GM18873 (cell line): ENCODE measurements around the gene SUGP1.

ENCODE experiments used
- ATAC-seq: cut with Tn5 transposase; IDR thresholded peaks from one replicate; pipeline ENCODE4 v1.9.1; 2021; ENCODE audit warnings: mild to moderate bottlenecking, moderate library complexity, moderate number of reproducible peaks; ENCODE audit not compliant: unreplicated experiment, low FRiP score

Gene SUGP1

DNA sequence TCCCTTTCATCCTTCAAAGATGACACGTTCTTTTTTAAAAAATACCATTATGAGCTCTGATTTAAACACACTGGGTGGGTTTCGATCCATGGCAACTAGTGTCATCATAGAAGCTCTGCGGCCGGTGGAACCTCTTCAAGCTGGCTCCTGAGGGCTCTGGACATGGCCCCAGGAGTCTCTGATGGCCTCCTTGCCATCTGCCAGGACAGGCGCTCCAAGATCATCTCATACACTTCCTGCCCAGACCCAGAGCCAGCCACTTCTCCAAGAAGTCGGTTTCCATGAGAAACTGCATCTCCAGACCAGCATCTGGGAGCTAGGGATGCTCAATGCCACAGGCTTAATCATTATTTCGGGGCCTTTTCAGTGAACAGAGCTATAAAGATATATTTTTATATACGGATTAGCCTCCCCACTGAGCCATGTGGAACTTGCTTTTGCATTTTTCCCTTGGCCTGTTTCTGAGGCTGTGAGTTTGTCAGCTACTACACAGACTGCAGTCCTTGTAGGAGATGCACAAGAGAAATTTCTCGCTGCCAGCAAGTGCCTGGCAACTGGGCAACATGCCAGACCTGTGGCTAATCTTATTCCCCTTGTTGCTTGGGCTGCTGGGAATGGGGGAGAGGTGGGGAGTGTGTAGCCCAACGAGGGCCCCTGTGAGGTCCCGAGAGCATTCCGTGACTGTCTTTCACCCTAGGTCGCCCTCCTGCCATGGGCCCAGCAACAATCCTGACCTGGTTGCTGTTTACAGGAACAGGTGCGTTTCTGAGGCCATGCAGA lies 15.9 kb downstream of the SUGP1 start:
- ATAC-seq = no peak

DNA sequence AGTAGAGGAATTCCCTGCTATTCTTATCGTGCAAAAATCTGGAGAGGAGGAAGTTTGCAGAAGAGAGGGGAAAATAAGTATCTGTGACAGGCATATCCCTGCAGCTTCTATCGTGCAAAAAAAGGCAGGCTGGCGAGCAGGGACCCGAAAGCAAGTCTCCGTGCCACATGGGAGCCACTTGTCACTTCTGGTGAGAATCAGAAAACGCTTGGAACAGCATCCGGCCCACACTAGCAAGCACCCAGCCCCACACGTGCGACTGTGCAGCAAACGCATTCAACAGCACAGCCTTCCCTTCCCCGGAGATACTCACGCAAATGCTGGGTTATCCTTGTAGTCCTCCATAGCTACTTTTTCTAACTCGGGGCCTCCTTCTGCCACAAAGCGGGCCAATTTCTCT lies 16.9 kb downstream of the SUGP1 start:
- no peak for ATAC-seq

DNA sequence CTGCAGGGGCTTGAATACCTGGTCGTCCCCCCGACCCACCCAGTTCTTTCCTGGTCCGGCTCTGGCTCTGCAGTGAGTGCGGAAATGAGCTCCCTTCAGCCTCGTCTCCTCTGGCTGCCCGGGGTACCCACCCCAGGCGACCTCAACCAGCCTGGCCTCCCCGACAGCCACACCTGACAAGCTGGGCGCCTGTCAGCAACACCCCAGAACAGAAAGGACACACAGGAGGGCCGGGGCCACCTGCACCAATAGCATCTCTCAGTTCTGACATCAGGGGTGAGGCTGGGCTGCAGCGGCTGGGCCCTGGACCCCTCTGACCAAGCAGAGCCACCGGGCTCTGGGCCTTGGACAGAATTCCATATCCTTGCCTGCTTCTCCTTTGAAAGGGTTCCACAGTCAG lies 19.7 kb downstream of the SUGP1 start:
- no peak for ATAC-seq

DNA sequence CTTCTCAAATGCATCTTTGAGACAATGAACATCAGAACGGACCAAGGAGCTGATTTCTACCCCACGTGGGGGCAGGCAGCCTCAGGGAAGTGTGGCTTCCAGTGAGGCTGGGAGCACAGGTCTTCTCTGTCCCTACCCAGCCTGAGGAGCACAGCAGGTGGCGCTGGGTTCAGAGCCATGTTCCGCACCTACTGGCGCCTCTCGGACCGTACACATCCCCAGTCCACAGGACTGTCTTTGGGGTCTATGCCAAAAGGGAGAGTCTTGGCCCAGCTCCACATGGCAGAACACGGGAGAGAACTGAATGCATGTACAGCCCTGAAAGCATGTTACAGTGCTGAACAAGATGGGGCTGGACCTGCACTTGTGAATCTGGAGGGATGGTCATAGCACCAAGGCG lies 22.6 kb downstream of the SUGP1 start:
- no peak for ATAC-seq

DNA sequence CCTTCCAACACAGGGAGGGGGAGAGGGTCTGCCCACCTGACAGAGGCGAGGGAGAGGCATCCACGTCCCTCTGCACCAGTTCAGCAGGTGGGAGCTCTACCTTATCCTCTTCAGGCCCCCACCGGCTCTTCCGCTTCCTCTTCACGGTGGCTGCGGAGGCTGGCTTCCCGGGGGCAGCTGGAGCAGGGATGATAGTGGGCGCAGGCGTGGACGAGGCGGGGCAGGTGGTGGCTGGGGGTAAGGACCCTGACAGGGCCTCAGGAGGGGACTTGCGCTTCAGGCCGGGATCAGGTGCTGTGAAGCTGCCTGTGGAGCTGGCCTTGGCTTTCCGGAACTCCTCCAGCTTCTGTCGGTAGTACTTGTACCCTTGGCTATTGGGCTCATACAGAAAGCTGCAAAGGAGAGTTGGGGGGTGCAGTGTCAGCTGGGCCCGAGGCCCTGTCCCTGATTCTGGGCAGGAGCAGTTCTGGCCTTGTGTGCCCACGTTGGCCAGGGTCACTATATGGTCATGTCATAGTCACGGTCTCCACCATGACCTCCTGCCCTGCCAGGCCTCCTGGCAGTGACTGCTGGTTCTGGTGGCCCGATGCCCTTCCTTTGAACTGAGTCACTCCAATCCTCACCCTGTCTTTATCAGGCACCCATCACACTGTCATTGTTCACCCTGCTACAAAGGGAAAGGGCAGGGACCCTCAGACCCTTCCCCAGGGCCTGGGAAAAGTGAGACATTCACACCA lies 23.2 kb downstream of the SUGP1 start:
- no peak for ATAC-seq

DNA sequence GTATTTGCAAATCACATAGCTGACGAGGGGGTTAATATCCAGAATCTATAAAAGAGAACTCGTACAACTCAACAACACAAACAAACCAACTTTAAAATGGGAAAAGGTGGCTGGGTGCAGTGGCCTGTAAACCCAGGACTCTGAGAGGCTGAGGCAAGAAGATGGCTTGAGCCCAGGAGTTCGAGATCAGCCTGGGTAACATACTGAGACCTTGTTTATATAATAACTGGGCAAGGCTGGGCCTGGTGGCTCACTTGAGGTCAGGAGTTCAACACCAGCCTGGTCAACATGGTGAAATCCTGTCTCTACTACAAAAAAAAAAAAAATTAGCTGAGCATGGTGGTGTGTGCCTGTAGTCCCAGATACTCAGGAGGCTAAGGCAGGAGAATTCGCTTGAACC lies 25.4 kb downstream of the SUGP1 start:
- ATAC-seq = no peak

DNA sequence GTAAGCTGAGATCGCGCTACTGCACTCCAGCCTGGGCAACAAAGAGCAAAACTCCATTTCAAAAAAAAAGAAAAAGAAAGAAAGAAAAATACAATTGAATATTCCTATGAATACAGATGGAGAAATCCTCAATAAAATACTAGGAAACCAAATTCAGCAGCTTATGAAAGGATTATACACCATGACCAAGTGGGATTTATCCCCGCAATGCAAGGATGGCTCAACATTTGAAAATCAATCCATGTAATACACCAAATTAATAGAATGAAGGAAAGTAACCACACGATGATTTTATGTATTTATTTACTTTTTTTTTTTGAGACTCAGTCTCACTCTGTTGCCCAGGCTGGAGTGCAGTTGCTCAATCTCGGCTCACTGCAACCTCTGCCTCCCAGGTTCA lies 27.7 kb downstream of the SUGP1 start:
- no peak for ATAC-seq

DNA sequence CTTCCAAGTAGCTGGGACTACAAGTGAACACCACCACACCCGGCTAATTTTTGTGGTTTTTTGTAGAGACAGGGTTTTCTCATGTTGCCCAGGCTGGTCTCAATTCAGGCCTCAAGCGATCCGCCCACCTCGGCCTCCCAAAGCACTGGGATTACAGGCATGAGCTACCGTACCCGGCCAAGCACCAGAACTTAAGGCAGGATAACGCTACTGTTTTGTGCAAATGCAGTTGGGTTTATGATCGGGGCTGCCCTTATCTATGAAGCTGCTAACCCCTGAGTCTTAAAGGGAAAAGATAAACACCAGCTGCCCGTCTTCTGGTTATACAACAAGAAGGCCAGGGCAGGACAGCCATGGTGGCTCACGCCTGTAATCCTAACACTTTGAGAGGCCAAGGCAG lies 34.6 kb downstream of the SUGP1 start:
- ATAC-seq = no peak

DNA sequence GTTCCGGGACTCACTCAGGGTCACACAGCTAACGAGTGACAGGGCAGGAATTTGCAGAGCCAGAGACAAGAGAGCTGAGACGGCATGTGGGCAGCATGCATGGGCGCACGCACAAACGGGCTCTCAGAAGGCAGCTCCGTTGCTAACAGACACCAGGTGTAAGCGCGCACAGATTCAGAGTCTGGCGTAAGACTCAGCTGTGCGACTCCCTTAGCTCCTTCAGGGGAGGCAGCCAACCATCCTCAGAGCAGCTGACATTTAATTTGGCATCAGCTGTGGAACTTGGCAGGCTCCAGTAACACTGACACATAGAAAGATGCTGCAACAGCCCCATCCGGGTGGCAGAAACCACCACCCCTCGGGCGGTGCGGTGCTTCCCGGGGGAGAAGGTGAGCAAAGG lies 39.7 kb downstream of the SUGP1 start:
- no peak for ATAC-seq

DNA sequence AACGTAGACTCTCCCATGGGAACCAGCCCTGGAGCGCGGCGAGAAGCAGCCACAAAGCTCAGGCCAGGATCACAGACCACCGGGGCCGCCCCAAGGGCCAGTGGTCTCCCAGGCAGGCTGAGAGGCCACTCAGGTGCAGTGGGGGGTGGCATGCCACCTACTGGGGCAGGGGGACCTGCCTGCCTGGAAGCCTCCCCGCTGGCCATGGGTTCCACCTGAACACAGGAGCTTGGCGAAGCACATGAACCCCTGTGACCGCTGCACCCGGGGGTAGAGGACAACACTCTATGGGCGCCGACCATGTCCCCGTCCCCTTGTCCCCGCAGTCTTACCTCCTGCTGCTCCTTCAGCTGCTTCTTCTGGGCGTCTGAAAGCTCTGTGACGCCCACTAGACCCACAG lies 40.5 kb downstream of the SUGP1 start:
- ATAC-seq = no peak

DNA sequence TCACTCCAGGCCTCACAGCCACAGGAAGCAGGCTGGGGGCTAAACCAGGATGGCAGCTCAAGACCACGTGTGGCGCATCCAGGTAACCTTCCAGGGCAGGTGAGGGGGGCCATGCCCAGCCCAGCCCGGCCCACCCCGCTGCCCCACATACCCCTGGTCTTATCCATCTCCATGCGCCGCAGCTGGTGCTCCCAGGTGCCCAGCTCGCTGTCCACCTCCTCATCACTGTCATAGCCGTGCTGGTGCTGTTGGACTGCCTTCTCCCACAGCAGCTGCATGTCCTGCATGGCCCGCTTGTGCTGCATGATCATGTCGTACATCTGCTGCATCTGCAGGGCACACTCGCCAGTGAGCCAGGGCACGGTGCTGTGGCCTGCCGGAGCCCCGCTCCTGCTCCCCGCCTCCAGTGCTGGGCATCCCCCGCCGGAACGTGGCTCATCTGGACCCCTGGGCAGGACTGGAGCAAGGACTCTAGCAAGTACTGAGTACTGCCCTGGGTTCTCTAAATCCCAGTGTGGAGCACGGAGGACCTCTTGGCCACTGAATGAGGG lies 41.2 kb downstream of the SUGP1 start:
- no peak for ATAC-seq

DNA sequence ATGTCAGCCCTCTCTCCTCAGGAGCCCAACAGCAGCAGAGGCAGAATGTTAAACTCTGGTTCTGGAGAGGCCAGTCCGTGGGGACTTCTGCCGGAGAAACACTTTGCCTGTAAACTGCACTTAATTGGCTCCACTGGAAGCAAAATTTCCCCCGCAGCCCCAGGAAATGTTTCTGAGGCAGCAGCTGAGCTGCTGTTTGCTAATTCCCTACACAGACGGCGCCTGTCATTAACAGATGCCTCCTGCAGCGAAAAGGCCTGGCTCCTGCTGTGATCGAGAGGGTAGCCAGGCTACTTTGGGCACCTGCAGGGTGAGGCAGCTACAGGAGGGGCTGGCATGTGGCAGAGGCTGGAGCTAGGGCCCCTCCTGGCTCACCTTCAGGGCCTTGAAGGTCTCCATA lies 42.0 kb downstream of the SUGP1 start:
- ATAC-seq = no peak

DNA sequence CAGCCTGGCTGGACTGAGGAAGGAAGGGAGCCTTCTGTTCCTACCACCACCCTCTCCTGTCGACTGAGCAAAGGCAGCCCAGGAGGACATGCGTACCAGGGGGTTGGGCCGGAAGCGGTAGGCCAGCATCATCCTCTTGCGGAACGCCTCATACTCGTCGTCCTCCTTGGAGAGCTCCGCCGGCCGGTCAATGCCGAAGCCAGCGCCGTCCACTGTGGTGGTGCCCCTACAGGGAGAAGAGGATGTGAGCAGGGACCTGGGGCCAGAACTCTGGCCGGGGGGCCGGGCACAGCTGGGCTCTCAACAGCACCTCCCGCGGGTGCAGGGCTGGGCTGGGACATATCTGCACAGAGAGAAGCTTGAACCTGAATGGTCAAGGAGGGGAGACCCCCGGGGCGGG lies 43.5 kb downstream of the SUGP1 start:
- ATAC-seq = no peak

DNA sequence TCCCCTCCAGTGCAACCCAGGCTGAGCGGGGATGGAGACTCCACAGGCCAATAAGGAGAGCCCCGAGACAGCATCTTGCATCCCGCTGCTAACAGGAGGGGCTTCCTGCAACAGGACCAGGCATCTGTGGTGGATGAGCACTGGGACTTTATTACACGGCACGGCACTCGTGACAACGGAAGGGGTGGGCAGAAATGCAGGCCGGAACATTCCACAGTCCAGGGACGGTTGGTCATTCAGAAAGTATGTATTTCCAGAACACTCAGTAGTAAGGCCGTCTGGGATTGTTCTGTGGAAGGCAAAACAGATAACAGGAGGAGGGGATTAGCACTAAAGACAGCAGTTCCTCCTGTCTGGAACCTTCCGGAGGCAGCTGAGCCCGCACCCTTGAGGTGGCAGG lies 43.9 kb downstream of the SUGP1 start:
- ATAC-seq = no peak

DNA sequence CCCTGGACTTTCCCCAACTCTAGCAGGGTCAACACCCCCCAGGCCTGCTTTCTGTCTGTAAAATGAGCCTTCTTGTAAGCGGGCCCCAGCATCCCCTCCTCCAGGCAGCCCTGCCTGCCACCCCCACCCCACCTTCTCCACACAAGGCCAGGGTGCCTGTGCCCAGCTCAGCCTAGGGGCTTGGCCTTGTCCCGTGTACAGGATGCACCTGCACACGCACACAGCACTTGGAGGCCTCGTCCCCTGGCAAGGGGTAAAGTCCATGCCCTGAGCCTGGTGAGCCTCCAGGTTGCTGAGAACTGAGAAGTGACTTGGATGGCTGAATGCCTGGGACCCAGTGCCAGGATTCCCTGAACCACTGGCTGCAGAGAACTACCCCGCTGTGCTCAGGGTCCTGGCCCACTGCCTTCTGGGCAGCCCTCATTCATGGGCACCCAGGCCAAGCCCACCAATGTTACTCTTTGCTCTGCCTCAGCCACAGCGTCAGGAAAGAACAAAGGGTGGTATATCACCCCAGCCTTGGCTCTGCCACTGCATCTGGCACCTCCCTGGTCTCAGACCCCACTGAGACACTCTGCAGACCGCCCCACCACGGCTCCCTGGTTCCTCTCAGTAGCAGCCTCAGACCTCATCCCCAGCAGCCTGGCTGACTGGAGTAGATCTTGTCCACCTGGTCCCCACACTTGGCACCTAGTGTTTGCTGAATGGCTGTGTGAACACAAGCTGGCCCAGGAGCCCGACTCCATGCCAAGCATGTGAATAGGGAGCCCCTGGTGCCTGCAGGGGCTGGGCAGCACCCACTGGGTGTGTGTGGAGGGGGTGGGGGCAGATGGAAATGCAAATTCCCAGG lies 45.4 kb downstream of the SUGP1 start:
- ATAC-seq = no peak

DNA sequence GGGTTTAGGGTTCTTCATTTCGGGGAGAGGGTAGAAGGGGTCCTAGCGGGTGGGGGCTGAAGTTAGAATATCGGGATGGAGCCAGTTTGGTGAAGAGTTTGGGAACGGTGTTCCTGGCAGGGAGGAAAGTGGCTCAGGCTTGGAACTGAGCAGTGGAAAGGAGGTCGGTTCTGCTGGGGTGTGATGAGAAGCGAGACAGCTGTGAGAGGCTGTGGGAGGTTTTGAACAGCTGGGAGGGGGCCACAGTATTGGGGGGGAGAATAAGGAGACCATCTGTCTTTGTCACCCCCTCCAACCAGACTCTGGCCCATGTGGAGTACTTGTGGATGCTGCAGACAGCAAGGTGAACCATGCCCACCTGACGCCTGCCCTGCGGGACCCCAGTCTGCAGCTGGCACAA lies 46.2 kb downstream of the SUGP1 start:
- ATAC-seq = no peak

DNA sequence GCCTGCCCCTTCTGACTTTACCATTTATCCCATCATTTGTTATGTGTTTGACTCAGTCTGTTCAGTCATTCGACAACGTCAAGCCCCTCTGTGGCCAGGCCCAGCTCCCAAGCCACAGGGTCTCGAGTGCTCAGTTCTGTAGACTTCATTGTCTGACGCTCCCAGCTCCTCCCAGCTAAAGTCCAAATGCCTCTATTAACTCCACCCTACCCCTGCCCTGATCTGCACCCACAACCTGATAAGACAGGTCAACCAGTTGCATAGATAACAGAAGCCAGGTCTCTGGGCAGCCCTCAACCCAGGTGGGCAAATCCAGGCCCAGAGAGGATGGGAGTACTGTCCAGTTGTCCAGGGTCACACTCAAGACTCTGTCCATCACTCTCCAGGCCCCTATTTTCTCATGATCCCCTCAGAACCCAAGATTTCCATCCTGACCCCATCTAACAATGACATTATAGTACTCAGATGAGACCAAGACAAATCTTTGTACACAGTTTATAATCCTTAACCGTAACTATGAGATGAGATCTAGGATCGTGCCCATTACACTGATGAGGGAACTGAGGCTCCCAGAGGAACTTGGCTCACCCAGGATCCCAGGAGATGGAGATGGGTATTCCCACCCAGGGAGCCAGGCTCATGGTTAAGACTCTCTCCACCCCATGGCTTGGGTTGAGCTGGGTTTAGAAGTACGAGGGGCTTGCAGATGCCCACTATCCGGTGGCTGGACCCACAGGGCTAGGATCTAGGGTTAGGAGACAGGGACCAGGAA lies 48.3 kb downstream of the SUGP1 start:
- ATAC-seq = no peak

DNA sequence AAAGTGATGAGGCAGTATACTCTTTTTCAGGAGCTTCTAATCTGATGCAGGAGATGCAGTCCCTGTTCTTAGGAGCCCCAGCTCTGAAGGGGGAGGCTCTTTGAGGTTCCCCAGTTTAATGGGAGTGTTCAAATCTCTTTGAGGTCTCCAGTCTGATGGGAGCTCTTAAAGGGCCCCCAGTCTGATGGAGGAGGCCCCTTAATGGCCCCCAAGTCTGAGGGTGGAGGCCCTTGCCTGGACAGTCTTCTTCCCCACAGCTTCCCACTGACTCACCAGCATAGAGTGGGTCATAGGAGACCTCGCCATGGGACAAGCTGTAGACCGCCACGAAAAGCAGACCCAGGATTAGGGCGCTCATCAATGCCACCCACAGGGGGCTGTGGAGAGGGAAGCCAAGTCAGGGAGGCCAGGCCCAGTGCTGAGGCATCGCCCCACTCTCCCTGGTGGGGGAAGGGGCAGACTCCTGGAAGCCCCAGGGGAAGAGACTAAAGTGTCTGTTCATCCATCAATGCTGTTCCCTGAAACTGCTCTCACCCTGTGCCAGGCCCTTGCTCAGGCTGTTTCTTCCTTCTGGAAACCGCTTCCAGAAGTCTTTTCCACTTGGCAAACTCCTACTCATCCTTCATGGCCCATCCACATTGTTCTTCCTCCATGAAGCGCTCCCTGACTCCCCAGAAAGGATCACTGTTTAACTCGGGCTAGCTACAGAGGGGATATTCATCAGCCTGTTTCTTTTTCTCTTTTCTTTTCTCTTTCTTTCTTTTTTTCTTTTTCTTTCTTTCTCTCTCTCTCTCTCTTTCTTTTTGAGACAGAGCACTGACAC lies 49.3 kb downstream of the SUGP1 start:
- no peak for ATAC-seq

DNA sequence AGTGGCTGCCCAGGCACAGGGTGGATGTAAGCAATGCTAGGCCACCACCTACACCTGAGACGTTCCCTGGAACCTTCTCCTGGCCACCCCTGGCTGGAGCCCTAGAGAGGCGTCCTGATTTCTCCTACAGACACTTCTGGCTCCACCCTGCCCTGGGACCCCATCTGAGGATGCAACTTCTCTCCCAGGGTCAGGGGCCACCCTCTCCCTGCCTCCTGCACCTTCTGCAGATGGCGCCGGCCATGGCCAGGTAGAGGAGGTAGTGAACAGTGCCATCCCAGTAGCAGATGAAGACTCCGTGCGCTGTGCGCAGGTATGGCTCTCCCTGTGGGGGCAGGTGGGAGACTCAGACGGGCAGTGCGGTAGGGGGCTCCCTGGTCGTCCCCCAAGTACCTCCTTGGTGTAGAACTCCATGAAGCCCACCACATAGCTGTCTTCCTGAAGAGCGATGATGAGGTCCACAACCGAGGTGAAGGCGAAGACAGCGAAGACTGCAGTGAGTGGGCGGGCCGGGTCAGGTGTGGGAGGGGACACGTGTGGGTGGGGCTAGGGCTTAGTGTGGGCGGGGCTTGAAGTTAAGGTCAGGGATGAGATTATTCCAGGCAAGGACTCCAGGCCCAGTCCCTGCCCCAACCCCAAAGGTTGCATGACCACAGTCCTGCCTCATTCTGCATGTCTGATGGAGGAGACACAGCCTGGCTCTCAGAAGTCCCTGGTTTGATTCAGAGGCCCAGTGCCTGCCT lies 50.2 kb downstream of the SUGP1 start:
- ATAC-seq = no peak
